Neural cell (in vitro differentiated cells): ENCODE measurements around the gene KRAS. TPM values are rescaled to one million over a fixed set of nuclear protein-coding genes. Genes with fewer than 3 reads are reported as not detected.

ENCODE experiments used
- H2AFZ ChIP-seq: fragments of 200-600, 300-800 bp; sonication (generic), shearing (Covaris generic); 2 replicates; pipeline ENCODE4 v1.6.0; 2014; ENCODE audit warnings: low read depth, mild to moderate bottlenecking, antibody characterized with exemption, low read length, moderate library complexity
- H3F3A ChIP-seq: fragments of 200-600 bp; shearing (Covaris generic); 2 replicates; pipeline ENCODE4 v1.6.1; 2016; ENCODE audit warnings: mild to moderate bottlenecking, moderate library complexity, mixed read lengths, antibody characterized with exemption, low read length; ENCODE audit not compliant: insufficient read depth, poor library complexity, severe bottlenecking
- H3K27ac ChIP-seq: fragments of 200-600, 300-800 bp; sonication (generic), shearing (Covaris generic); 2 replicates; pipeline ENCODE4 v1.5.1; 2014; ENCODE audit warnings: mild to moderate bottlenecking, low read length, moderate library complexity
- H3K27me3 ChIP-seq: fragments of 300-800, 200-600 bp; sonication (generic), shearing (Covaris generic); 2 replicates; pipeline ENCODE4 v1.6.0; 2014; ENCODE audit warnings: mild to moderate bottlenecking, low read depth, low read length, moderate library complexity; ENCODE audit not compliant: insufficient read depth
- H3K36me3 ChIP-seq: fragments of 300-800, 200-600 bp; sonication (generic), shearing (Covaris generic); 2 replicates; pipeline ENCODE4 v1.5.1; 2014; ENCODE audit warnings: mild to moderate bottlenecking, antibody characterized with exemption, low read length, moderate library complexity; ENCODE audit not compliant: insufficient read depth
- H3K4me2 ChIP-seq: fragments of 300-800, 200-600 bp; sonication (generic), shearing (Covaris generic); 2 replicates; pipeline ENCODE4 v1.6.0; 2014; ENCODE audit warnings: mild to moderate bottlenecking, low read length
- H3K4me3 ChIP-seq: fragments of 300-800, 200-600 bp; sonication (generic), shearing (Covaris generic); 2 replicates; pipeline ENCODE4 v1.5.1; 2014; ENCODE audit warnings: mild to moderate bottlenecking, low read length, moderate library complexity
- H3K79me2 ChIP-seq: fragments of 200-600 bp; shearing (Covaris generic); replicated peaks from 2 replicates; pipeline ENCODE4 v1.6.0; 2014; ENCODE audit warnings: mild to moderate bottlenecking, low read length, moderate library complexity; ENCODE audit not compliant: insufficient read depth
- H3K9ac ChIP-seq: fragments of 300-800, 200-600 bp; sonication (generic), shearing (Covaris generic); 2 replicates; pipeline ENCODE4 v1.6.1; 2016; ENCODE audit warnings: mild to moderate bottlenecking, low read length, mixed read lengths
- H3K9me2 ChIP-seq: fragments of 200-600 bp; shearing (Covaris generic); 2 replicates; pipeline ENCODE4 v1.6.1; 2016; ENCODE audit warnings: mild to moderate bottlenecking, low read length, mixed read lengths; ENCODE audit not compliant: insufficient read depth
- H3K9me3 ChIP-seq: fragments of 200-600, 300-800 bp; sonication (generic), shearing (Covaris generic); 2 replicates; pipeline ENCODE4 v1.6.1; 2016; ENCODE audit warnings: mild to moderate bottlenecking, mixed run types, low read length, moderate library complexity, mixed read lengths
- H4K20me1 ChIP-seq: fragments of 200-600 bp; shearing (Covaris generic); 2 replicates; pipeline ENCODE4 v1.6.1; 2016; ENCODE audit warnings: mild to moderate bottlenecking, mixed run types; ENCODE audit not compliant: insufficient read depth
- CTCF ChIP-seq: fragments of 450-650 bp; IDR thresholded peaks from 2 replicates; pipeline ENCODE4 v1.5.1; 2014; ENCODE audit warnings: antibody characterized with exemption, mild to moderate bottlenecking, moderate library complexity; ENCODE audit not compliant: poor library complexity, severe bottlenecking
- EP300 ChIP-seq: fragments of 450-650 bp; conservative IDR thresholded peaks from 2 replicates; pipeline ENCODE4 v1.6.1; 2014; ENCODE audit warnings: antibody characterized with exemption, mild to moderate bottlenecking, moderate library complexity; ENCODE audit not compliant: poor library complexity, severe bottlenecking
- EZH2 ChIP-seq: fragments of 200-600, 300-800 bp; shearing (Covaris generic), sonication (generic); IDR thresholded peaks from 2 replicates; pipeline ENCODE4 v1.6.1; 2014; ENCODE audit warnings: antibody characterized with exemption, low read length, borderline replicate concordance, mild to moderate bottlenecking; ENCODE audit not compliant: insufficient read depth, poor library complexity, severe bottlenecking
- MXI1 ChIP-seq: fragments of 450-650 bp; conservative IDR thresholded peaks from 2 replicates; pipeline ENCODE4 v1.6.1; 2014; ENCODE audit warnings: antibody characterized with exemption, mild to moderate bottlenecking; ENCODE audit not compliant: poor library complexity, severe bottlenecking
- POLR2AphosphoS5 ChIP-seq: IDR thresholded peaks from 2 replicates; pipeline ENCODE4 v1.6.1; 2012
- RAD21 ChIP-seq: fragments of 450-650 bp; conservative IDR thresholded peaks from 2 replicates; pipeline ENCODE4 v1.6.1; 2014; ENCODE audit warnings: antibody characterized with exemption, mild to moderate bottlenecking, moderate library complexity
- SMC3 ChIP-seq: fragments of 450-650 bp; conservative IDR thresholded peaks from 2 replicates; pipeline ENCODE4 v1.6.1; 2014; ENCODE audit warnings: antibody characterized with exemption, mild to moderate bottlenecking, moderate library complexity; ENCODE audit not compliant: poor library complexity
- TAF1 ChIP-seq: IDR thresholded peaks from 2 replicates; pipeline ENCODE4 v1.6.1; 2012; ENCODE audit warnings: low read depth
- polyA plus RNA-seq: library from polyadenylated mRNA; depleted of rRNA; stranded (reverse); fragments of >200 nt; gene quantifications from 2 replicates; pipeline ENCODE4 v1.2.3, GENCODE V29; 2014
- TF ChIP-seq, protein P1 (sequence below): IDR thresholded peaks from 2 replicates; pipeline ENCODE4 v1.6.1; 2012; ENCODE audit warnings: borderline replicate concordance

Gene KRAS
- polyA plus RNA-seq, 1 donor from 2014 or later, result 34.7 TPM

GRCh38 chr12:25252946-25253345 lies 2.2 kb upstream of the KRAS start:
- no peak for TF ChIP-seq RAD21
- TF ChIP-seq EZH2, result no peak
- TF ChIP-seq, protein P1, sequence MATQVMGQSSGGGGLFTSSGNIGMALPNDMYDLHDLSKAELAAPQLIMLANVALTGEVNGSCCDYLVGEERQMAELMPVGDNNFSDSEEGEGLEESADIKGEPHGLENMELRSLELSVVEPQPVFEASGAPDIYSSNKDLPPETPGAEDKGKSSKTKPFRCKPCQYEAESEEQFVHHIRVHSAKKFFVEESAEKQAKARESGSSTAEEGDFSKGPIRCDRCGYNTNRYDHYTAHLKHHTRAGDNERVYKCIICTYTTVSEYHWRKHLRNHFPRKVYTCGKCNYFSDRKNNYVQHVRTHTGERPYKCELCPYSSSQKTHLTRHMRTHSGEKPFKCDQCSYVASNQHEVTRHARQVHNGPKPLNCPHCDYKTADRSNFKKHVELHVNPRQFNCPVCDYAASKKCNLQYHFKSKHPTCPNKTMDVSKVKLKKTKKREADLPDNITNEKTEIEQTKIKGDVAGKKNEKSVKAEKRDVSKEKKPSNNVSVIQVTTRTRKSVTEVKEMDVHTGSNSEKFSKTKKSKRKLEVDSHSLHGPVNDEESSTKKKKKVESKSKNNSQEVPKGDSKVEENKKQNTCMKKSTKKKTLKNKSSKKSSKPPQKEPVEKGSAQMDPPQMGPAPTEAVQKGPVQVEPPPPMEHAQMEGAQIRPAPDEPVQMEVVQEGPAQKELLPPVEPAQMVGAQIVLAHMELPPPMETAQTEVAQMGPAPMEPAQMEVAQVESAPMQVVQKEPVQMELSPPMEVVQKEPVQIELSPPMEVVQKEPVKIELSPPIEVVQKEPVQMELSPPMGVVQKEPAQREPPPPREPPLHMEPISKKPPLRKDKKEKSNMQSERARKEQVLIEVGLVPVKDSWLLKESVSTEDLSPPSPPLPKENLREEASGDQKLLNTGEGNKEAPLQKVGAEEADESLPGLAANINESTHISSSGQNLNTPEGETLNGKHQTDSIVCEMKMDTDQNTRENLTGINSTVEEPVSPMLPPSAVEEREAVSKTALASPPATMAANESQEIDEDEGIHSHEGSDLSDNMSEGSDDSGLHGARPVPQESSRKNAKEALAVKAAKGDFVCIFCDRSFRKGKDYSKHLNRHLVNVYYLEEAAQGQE, result no peak
- TF ChIP-seq TAF1, result no peak
- no peak for TF ChIP-seq CTCF
- no peak for TF ChIP-seq MXI1
- TF ChIP-seq SMC3, result no peak
- TF ChIP-seq POLR2AphosphoS5, result no peak
- TF ChIP-seq EP300, result no peak
- Histone ChIP-seq H3K36me3 (no peaks in the 10 kb centered on the region), H3K79me2 (peaks cover 17% of the 10 kb centered on the region), H2AFZ (no peak overlapping the region), H3K27me3 (peaks cover 5% of the 10 kb centered on the region), H3K9ac (no peak overlapping the region), H3K27ac (no peak overlapping the region), H3K4me3 (no peak overlapping the region), H4K20me1 (no peaks in the 10 kb centered on the region), H3K9me3 (no peaks in the 10 kb centered on the region), H3F3A (no peaks in the 10 kb centered on the region), H3K4me2 (no peak overlapping the region), H3K9me2 (no peaks in the 10 kb centered on the region)

DNA sequence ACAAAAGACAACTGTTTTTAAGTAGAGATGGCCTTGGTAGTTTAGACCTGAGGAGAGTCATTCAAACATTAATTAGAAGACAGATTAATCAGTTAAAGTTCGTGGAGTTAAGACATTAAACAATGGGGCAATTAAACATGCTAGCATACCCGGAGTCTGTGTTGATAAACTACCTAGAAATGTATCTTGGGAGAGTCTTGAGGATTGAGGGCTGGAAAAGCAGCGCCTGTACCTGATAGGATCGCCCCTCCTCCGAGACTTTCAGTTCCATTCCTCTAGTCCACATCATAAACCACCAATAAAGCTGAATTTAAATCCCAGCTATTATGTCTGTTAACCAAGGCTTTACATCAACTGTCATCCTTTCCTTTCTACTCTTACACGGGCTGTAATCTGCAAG lies 1.0 kb upstream of the KRAS start:
- H2AFZ ChIP-seq, result peak overlapping the region; percentile 46

More for the DNA sequence above, 1.0 kb upstream of the KRAS start:
- no peak overlapping the region for H3K27ac ChIP-seq
- TF ChIP-seq, protein P1, result no peak
- no peak for TF ChIP-seq RAD21
- no peaks in the 10 kb centered on the region for H4K20me1 ChIP-seq
- peaks cover 26% of the 10 kb centered on the region for H3K79me2 ChIP-seq
- H3K4me2 ChIP-seq, result peak overlapping the region; percentile 18
- H3K9me2 ChIP-seq, result no peaks in the 10 kb centered on the region
- no peaks in the 10 kb centered on the region for H3K9me3 ChIP-seq
- H3K9ac ChIP-seq, result no peak overlapping the region
- peaks cover 5% of the 10 kb centered on the region for H3K27me3 ChIP-seq
- H3K36me3 ChIP-seq, result no peaks in the 10 kb centered on the region
- peak overlapping the region; percentile 95 for H3K4me3 ChIP-seq
- H3F3A ChIP-seq, result no peaks in the 10 kb centered on the region
